CD4-positive, alpha-beta T cell treated with Interleukin-17A for 1 hour (primary cell): Measurements from ENCODE around the gene GNB1L.
"Not testable (repeated sequence)": the region's sequence is repeated elsewhere in the genome, so short reads cannot be mapped to it uniquely, and the experiment has no call there.

ENCODE experiments used
- DNase-seq: peaks from one replicate; pipeline ENCODE4 v3.0.0-alpha.2; 2020

The GNB1L gene

DNA sequence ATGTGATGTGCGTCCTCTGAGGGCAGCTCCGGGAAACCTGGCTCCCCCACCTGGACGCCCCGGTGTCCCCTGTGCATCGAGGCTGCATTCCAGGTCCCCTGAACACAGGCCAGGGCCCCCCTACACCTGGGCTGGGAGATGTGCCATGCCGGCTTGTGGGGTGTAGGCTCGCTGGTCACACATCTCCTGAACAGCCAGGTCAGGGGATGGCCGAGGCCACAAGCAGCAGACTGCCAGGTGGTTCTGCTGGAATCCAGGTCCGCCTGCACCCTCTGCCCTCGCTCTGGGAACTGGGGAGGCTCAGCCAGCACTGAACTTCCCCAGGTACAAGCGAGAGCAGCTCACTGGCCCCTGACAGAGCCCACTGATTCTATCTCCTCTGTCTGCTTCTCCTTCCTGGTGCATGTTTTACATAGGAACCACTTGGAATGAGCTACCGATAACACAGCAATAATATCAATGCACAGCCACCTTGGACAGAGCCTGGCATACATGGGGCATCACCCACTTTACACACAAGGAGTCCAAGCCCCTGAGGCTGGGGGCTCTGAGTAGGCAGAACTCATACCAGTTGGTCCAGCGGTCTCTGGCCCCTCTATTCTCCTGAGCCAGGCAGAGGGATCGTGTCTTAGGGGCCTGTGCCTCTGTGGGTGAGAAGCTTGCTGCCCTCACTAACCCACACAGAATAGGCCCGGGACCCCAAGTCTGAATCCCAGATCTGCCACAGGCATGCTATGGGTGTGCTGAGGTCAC, 47.3 kb downstream of the GNB1L start:
- no peak for DNase-seq

DNA sequence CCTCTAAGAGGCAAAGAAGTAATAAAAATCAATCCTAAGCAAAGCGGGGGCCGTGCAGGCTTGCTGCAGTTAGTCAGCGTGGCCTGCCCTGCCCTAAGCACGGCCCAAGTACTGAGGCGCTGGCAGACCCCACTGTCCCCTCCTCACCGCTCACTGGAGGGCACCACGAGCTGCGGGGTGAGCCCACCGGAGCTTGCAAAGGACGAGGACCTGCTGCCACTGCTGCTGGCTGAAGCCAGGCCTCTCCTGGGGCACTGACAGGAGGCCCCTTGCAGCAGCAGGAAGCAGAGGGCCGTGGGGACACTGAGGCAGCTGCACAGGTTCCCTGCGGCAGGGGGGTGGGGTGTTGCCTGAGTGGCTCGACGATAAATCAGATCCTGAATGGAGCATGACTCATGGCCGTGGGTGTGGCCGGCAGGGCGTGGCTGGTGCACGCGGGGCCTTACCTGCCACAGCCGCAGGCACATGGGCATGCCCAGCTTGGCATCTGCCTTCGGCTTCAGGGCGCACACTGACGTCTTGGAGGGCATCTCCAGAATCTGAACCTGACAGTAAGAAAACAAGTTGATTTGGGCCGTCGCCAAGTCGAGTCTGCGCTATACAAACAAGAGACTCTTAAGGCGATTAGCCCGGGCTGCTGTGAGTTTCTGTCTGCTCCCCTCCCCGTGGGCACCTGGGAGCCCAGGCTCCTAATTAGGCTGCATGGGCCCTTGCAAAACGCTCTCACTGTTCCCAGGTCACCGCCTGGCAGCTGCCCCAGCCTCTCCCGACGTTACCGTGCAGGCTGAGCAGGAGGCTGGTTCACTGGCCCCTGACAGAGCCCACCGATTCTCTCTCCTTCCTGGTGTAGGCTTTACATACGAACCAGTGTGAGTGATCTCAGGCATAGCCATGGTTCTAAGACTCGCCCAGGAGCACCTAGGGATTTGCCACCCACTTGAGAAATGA, 48.2 kb downstream of the GNB1L start:
- no peak for DNase-seq

DNA sequence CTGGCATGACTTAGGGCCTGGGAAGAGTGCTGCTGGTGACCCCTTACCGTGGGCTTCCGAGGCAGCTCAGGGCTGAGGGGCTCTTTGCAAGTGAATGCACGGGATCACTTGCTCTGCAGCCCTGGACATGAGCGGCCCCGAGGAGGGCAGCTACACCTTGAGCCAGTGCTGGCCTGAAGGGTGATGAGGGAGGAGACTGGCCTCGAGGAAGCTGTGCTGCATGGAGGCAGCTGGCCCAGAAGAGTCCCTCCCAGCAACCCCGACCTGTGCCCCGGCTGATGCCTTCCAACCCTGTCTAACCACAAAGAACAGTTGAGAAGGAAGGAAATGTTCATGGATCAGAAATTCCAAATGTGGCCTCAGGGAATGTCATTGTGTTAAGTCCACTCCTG, 48.9 kb downstream of the GNB1L start:
- no peak for DNase-seq

DNA sequence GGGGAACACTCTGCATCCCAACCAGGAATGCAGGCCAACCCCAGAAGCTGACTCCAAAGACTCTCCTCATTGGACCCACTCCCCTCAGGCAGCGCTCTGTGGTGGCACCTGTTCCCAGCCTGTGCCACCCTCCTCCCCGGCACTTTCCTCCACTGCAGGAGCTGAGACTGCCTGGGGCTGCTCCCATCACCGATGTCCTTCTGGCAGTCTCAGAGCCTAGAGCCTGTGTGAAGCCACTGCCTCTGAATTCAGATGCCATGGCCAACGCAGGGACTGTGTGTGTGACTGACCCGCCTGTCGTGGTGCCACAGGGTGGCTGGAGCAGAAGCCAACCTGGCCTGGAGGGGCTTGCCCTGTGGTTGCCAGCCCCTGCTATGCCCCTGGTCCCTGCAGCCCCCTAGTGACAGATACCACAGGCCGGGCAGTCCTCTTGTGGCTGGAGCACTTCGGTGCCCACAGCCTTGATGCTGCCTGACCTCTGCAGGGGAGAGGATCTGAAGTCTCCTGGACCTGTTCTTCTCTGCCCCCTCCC, 50.9 kb downstream of the GNB1L start:
- no peak for DNase-seq

DNA sequence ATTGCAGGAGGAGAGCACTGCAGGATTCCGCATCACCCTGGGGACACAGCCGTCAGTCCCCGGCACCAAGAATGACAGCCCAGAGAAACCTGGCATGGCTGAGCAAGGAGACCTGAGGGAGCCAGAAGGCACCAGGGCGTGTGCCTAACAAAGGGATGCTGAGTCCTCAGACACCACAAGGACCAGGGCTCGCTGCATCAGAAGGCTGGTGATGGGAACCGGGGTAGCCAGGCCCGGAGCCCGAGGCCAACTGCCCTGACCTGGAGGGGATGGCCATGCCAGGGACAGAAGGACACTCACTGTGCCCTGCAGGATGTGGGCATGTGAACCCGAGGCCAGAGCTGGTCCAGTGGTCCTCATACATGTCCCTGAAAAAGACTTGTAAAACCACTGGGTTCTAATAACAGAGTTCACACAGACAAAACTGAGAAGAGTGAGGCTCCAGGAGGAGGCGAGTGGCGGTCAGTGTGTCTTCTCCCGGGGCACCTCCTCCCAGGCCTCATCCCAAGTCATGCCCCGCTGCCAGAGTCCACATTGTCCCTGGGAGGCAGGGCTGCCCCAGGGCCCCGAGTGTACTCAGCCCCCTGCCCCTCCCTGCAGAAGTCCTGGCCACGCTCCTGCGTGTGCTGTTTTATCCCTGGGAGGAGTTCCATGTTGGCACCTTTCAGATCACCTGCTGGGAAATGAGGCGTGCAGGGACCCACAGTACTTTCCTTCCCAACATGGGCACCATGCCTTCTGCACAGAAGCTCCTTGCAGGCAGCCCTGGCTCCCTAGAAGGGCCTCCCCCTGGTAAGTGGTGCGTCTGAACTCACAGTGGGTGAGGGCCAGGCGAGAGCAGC, 51.6 kb downstream of the GNB1L start:
- no peak for DNase-seq

DNA sequence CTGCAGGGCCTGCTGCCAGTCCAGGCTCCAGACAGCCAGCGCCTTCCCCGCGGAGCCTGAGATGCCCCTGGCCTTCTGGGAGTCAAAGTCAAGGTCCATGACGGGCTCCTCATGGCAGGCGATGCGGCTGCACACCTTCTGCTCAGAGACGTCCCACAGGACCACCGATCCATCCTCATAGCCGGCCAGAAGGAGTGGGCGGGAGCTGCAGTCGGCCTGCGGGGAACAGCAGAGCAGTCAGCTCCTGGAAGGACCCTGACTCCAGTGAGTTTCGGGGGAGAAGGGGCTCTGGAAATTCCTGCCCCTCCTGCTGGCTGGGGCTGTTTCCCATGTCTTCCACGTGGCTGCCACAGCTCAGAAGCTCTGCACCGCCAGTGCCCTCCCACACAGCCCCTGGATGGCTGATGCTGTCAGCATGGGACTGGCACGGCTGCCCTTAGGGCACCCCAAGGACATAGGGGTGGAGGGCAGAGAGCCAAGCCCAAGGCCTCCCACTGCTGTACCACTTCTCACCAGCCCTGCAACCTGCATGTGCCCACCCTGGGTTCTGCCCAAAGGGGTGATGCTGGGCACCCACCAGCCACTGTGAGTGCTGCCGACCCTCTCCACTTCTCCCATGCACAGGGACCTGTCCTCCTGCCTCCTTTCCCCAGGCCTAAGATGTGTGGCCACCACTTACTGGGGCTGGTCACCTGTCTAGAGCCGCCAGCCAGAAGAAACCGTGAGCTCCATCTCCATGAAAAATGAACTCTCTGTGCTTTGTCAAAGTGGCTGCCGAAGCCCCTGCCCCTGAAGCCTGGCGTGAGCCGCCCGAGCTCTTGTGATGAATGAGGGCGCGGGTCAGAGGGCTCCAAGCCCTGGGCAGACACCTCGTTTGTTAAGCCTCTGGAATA, 52.4 kb downstream of the GNB1L start:
- DNase-seq: no peak

DNA sequence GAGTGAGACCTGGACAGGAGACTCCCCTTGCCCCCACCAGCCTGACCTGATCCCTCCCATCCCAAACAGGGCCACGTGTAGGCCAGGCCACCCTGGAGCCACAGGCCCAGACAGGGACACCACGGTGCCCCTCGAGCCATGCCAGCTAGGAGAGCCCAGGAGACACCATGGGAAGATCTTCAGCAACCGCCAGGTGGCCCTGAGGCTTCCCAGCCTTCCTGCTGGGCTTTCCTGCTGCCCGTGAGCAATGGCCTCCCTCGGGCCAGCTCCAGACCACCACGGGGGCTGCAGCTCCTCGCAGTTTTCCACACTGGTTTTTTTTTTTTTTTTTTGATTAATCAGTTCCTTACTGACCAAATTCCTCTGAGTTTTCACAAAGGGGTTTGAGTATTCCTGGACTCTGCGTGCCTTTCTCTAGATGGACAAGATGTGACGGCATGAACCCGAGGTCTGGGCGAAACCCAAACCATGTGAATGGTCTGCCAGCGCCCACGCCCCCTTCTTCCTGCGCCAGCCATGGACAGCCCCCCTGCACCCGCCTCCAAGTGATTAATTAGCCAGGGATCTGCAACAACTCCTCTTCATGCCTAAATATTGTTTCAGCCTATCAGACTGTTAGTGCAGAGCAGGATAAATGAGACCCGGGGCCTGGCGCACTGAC, 53.2 kb downstream of the GNB1L start:
- DNase-seq: no peak

DNA sequence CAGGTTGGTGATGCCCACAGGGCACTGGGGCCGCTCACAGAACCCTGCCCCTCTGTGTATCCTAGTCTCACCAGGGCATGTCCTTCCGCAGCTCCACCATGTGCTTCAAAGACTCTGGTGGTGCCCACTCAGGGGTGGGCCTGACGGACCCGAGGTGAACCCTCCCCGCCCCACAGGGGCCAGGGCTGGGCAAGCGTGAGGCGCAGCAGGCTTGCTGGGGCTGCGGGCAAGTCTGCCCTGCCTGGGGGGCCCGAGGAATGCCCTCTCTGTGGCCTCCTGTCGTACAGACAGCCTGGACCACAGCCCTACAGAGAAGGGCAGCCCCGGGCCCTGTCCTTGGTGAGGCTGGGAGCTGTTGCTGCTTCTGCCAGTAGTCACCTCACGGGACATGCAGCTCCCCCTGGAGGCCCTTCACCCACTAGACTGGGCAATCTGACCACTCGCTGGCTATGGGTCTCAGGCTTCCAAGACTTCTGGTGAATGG, 53.9 kb downstream of the GNB1L start:
- no peak for DNase-seq

DNA sequence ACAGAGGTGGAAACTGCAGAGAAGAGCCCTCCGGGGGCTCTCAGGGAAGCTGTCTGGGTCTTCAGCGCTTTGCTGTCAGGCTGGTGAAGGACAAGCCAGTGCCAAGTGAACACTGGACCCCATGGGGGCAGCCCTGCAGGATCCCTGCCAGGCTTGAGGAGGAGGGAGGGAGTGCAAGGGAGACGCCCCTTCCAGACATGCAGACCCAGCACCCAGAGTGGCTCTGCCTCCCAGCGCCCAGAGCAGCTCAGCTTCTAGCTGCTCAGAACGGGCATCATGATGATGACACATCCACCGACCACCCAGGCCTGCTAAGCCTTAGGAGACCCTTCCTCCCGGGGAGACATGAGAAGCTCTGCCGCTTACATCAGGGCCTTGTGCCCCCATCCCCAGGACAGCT, 54.4 kb downstream of the GNB1L start:
- DNase-seq: no peak

DNA sequence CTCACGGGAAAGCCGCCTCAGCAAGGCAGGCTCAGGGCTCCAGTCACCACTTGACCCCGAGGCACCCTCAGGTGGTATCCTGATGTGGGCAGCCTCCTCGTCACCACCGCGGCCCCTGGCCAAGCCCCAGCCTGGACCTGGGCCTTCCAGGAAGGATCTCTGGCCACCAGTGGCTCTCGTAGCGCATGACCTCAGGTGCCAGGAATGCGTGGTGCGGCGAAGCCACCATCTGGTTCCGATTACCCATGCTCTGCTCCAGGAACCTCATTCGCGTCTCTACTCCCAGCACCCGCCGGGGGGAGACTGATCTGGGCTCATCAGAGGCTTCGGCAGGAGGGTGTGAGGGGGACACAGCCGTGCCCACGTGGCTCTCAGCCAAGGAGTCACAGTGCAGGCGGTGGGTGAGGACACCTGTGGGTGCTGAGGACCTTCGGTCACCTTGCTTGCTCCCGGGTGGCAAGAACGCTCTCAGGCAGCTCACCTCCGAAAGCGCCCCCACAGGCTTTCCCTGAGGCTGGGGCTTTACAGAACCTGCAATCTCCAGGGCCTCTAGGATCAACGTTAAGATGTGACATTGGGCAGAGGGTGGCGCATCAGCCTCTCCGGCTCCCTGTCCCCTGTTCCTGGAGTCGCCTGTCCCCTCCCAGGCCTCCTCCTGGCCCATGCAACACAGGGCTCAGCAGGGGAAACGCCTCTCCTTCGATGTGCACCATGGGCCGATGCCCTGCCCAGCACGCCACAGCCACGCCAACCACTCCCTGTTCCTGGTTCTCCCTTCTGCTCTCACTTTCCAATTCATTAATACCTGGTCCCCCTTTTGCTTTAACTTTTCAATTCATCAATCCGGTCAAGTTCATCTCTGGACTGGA, 55.1 kb downstream of the GNB1L start:
- DNase-seq: no peak

DNA sequence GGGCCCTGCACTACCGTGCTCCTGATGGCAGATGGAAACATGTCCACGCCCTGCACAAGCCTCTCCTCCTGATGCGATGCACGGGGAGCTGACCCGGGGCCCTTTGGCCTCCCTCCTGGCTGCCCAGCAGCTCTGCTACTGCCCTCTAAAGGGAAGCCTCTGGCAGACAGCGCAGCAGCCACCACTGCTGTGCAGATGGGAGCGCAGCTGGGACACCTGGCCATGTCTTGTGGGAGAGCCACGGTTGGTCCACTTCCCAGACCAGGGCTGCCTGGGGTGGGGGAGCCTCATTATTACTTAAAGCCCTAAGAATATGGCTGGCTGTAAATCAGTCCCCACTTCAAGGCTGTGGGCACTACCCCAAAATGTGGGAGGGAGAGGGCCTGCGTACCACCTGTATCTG, 55.8 kb downstream of the GNB1L start:
- DNase-seq: no peak

DNA sequence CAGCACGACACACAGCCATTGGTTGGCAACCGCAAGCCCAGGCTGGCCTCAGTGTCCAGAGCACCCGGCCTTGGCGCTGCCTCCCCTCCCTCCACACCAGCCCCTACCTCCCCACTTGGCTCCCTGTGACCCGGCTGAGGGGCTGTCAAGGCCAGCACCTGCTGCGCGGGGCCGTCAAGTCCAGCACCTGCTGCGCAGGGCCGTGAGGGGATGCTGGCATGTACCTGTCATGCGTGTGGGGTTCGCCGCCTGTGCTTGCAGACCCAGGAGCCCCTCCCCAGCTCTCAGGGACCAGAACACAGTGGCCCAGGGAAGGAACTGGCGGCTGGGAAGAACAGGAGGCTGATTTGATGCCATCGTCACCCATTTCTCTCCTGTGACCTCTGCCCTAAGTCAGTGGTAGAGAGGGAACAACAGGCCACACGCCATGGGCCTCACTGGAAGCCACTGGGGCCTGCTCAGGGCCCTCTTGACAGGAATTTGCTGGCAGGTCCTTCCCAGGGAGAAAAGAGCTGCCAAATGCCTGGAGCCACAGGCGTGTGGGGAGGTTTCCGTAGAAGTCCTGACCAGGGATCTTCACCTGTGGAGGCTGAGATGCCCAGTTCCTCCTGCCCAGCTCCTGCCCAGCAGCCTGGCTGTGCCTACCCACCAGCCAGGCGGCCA, 56.5 kb downstream of the GNB1L start:
- no peak for DNase-seq

DNA sequence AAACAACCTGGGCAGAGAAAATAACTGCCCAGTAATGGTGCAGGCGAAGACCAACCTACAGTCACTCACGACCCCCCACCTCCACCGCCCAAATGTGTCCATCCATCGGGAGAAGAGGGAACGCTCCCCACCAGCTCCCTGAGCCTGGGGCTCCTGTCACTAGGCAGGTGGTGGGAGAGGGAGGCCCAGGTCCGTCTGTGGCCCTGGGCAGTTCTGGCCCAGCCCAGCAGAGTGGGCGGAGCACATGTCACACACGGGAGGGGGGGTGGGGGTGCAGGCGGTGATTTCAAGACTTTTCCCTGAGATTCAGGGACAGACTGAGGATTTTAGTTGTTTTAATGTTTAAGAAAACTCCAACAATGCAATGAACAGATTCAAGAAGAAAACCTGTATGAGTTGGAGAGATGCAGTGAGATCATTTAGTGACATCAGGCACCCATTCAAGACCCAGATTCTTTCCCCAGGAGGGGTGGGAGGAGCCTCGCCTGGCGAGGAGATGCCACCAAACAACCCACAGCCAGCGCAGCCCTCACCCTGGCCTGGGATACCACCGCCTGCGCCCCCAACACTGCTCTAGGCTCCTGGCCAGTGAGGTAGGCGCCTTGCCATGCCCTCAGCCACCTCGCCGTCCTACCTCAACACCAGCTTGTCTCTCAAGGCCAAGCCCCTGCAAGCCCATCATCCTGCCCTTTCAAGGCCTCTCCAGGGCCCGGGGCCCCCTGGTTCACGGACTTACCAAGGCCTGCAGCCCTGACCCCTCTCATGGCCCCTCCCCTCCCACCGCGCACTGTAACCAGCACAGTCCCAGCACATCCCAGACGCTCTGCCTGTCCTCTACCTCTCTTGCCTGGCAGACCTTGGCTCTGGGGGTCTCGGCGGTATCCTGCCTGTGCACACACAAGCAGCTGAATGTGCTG, 57.3 kb downstream of the GNB1L start:
- DNase-seq: no peak

DNA sequence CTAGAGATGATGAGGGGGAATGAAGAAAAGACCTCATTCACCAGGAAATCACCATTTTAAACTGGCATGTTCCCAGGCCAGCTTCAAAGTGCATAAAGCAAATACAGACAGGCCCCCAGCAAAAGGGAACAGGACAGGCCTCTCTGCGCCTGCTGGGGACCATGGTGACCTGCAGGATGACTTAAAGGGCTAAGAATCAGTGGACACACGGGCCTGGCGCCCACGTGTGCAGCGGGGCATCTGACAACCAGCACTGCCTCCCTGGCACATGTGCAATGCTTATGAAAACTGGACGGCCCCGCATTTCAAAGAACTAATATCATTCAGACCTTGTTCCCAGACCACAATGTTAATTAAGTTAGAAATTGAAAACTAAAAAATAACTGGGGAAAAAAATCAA, 58.5 kb downstream of the GNB1L start:
- no peak for DNase-seq

DNA sequence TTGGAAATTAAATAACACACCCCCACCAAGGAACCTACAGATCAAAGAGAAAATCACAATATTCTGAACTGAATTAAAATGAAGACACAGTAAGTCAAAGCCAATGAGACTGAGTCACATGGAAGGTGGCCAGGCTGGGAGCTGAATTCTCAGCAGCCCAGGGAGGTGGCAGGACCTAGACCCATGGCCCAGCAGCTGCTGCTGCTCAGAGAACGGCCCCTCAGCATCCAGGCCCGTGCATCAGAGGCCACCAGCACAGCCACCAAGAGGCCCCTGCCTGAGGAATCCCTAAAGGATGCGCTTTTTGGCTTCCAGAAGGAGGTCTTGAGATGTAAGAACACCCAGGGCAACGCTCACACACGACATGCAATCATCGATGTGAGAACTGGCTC, 59.1 kb downstream of the GNB1L start:
- DNase-seq: no peak

DNA sequence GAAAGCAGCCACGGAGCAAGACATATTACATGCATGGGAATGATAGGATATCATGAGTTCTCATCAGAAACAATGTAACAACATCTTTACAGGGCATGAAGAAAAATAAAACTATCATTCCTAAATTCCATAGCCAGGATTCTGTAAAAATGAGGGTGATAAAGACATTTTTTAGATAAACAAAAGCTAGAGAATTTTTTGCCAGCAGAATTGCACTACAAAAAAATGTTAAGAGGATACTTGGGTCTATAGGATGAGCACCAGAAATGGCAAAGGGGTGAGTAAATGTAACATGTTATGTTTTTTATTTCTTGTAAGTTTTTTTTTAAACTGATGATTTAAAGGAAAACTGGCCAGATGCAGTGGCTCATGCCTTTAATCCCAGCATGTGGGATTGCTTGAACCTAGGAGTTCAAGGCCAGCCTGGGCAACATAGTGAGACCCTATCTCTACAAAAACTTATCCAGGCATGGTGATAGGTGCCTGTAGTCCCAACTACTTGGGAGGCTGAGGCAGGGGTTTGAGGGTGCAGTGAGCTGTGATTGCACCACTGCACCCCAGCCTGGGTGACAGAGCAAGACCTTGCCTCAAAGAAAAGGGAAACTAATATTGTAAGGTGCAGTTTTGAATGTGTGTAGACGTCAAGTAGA, 60.9 kb downstream of the GNB1L start:
- no peak for DNase-seq

DNA sequence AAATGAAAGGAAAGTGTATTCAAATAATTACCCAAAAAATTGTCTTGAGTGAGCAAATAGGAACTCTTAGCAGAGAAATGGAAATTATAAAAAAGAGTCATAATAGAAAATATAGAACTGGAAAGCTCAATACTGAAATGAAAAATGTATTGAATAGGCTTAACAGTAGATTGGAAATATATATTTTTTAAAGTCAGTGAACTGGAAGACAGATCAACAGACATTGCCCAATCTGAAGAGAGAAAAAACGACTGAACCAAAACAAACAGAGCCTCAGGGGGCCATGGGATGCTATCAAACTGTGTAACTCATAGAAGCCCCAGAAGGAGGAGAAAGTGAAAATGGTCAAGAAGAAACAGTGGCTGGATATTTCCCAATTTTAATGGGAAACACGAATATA, 61.5 kb downstream of the GNB1L start:
- no peak for DNase-seq

DNA sequence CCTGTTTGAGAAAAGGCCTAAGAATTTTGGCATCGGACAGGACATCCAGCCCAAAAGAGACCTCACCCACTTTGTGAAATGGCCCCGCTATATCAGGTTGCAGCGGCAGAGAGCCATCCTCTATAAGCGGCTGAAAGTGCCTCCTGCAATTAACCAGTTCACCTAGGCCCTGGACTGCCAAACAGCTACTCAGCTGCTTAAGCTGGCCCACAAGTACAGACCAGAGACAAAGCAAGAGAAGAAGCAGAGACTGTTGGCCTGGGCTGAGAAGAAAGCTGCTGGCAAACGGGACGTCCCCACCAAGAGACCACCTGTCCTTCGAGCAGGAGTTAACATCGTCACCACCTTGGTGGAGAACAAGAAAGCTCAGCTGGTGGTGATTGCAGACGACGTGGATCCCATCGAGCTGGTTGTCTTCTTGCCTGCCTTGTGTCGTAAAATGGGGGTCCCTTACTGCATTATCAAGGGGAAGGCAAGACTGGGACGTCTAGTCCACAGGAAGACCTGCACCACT, 62.2 kb downstream of the GNB1L start:
- DNase-seq: not testable (repeated sequence)
